GM19023 (cell line): ENCODE results near the gene EID3.
"Not testable (repeated sequence)": the region's sequence is repeated elsewhere in the genome, so short reads cannot be mapped to it uniquely, and the experiment has no call there.

Source experiments
- ATAC-seq: cut with Tn5 transposase; IDR thresholded peaks from one replicate; pipeline ENCODE4 v1.9.1; 2021; ENCODE audit warnings: mild to moderate bottlenecking, moderate library complexity; ENCODE audit not compliant: unreplicated experiment

Gene EID3

GRCh38 chr12:104288635-104289274 lies 14.8 kb upstream of the EID3 start:
- peak; percentile 49 for ATAC-seq

- no peak for ATAC-seq
Observed at GRCh38 chr12:104290320-104290719, 13.2 kb upstream of the EID3 start.

GRCh38 chr12:104290855-104291254 lies 12.7 kb upstream of the EID3 start:
- ATAC-seq = no peak

GRCh38 chr12:104291867-104292524 lies 11.5 kb upstream of the EID3 start:
- ATAC-seq = no peak

GRCh38 chr12:104292872-104293794 lies 10.4 kb upstream of the EID3 start:
- ATAC-seq = no peak

- not testable (repeated sequence) for ATAC-seq
Observed at GRCh38 chr12:104294158-104294859, 9.2 kb upstream of the EID3 start.

- ATAC-seq = no peak
Observed at GRCh38 chr12:104294927-104295668, 8.4 kb upstream of the EID3 start.

GRCh38 chr12:104295954-104296353 lies 7.6 kb upstream of the EID3 start:
- ATAC-seq = no peak

GRCh38 chr12:104296718-104297117 lies 6.8 kb upstream of the EID3 start:
- no peak for ATAC-seq

GRCh38 chr12:104297477-104298113 lies 5.9 kb upstream of the EID3 start:
- no peak for ATAC-seq

- no peak for ATAC-seq
Observed at GRCh38 chr12:104299842-104300481, 3.6 kb upstream of the EID3 start.

GRCh38 chr12:104304261-104305009 lies 896 bp downstream of the EID3 start:
- ATAC-seq = no peak

GRCh38 chr12:104305349-104305748 lies 1.8 kb downstream of the EID3 start:
- ATAC-seq = no peak

GRCh38 chr12:104306376-104306775 lies 2.8 kb downstream of the EID3 start:
- ATAC-seq = no peak

GRCh38 chr12:104306943-104307654 lies 3.6 kb downstream of the EID3 start:
- ATAC-seq = no peak

- ATAC-seq = no peak
Observed at GRCh38 chr12:104307655-104308000, 4.1 kb downstream of the EID3 start.

- ATAC-seq = no peak
Observed at GRCh38 chr12:104309446-104309993, 6.0 kb downstream of the EID3 start.
